ENCODE data around the gene VAPA.

- no peak for TF ChIP-seq CTCF (IDR thresholded peaks at IDR 0.05; ENCODE audit: low read depth, low read length)
- no peak for TF ChIP-seq POLR2A (IDR thresholded peaks at IDR 0.05; ENCODE audit: extremely low read depth, insufficient read length)
- TF ChIP-seq MAX (IDR thresholded peaks at IDR 0.05; ENCODE audit: low read depth, low read length) = no peak
Observed at GRCh38 chr18:9894454-9895068, 19.3 kb upstream of the VAPA start.

Measured in NB4 (cell line).